ENCODE measurements around the gene TFPI. TPM values are rescaled to one million over a fixed set of nuclear protein-coding genes. Genes with fewer than 3 reads are reported as not detected.
"Not testable (repeated sequence)": the region's sequence is repeated elsewhere in the genome, so short reads cannot be mapped to it uniquely, and the experiment has no call there.

The TFPI gene
- total RNA-seq, 1 experiment from 2014 or later, result 29.1 TPM

DNA sequence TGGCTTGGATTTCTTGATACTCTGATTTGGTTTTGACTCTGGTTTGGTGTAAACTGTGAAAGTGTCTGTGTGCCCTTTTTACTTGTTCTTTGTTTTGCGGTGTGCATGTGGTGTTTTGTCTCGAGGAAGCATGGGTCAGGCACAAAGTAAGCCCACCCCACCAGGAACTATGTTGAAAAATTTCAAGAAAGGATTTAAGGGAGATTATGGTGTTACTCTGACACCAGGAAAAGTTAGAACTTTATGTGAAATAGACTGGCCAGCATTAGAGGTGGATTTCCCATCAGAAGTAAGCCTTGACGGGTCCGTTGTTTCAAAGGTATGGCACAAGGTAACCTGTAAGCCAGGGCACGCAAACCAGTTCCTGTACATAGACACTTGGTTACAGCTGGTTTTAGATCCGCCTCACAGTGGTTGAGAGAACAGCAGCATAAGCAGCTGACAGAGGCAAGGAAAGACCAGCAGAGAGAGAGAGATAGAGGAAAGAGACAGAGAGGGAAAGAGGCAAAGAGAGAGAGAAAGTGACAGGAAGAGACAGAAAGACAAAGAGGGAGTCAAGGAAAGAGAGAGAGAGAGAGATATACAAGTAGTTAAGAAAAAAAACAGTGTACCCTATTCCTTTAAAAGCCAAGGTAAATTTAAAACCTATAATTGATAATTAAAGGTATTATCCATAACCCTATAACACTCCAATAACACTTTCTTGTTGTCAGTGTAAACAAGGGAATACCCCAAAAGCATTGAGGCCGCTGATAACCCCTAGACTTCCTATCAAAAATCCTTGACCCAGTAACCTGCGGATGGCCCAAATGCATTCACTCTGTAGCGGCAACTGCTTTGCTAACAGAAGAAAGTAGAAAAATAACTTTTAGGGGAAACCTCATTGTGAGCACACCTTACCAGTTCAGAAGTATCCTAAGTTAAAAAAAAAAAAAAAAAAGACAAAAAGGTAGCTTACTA, 42.6 kb downstream of the TFPI start:
- CTCF ChIA-PET, result no interaction called here
- intact Hi-C loops (cut with micrococcal nuclease), result no loop called here
- RAD21 ChIA-PET (ENCODE audit: low non-redundant PET in 1 of 2, low total read pairs in 2 of 2, uncharacterized antibody in 2 of 2, unreplicated experiment in 2 of 2), result no interaction called here
- Histone ChIP-seq H3K27me3 (ENCODE audit: insufficient read depth, low read length) (no peaks in the 10 kb centered on the region), H3K9ac (ENCODE audit: low read length) (no peak overlapping the region), H3K4me1 (ENCODE audit: control insufficient read depth in 1 of 2, insufficient read depth in 2 of 2, low read length in 2 of 2) (no peaks in the 10 kb centered on the region), H3K9me2 (ENCODE audit: insufficient read depth) (no peaks in the 10 kb centered on the region), H3K4me3 (replicated peaks in 1 of 2; ENCODE audit: low read depth in 1 of 2, low read length in 2 of 2) (no peak overlapping the region), H3K27ac (ENCODE audit: low read depth, low read length) (no peak overlapping the region), H3K79me2 (ENCODE audit: insufficient read depth, low read length) (no peaks in the 10 kb centered on the region), H3K9me3 (ENCODE audit: control insufficient read depth in 1 of 2, insufficient read depth in 1 of 2, low read depth in 1 of 2, low read length in 2 of 2) (no peaks in the 10 kb centered on the region), H3K36me3 (ENCODE audit: control insufficient read depth in 1 of 2, insufficient read depth in 2 of 2, low read length in 2 of 2) (no peaks in the 10 kb centered on the region), H4K20me1 (ENCODE audit: insufficient read depth) (no peaks in the 10 kb centered on the region), H2AFZ (ENCODE audit: low read depth, low read length, poor library complexity, severe bottlenecking) (no peak overlapping the region), H3K4me2 (ENCODE audit: low read length) (no peak overlapping the region)
- POLR2A ChIA-PET, result no interaction called here
- TF ChIP-seq REST (IDR thresholded peaks at IDR 0.05; ENCODE audit: low read depth), result no peak
- no peak for ATAC-seq
- DNase-seq (ENCODE audit: low read depth, low spot score), result no peak
- no TSS peak for BruUV-seq (replicated peaks)

GRCh38 chr2:187510419-187511355, 43.5 kb downstream of the TFPI start:
- DNase-seq (ENCODE audit: low read depth, low spot score); H4K20me1 ChIP-seq (ENCODE audit: insufficient read depth); CTCF ChIA-PET; intact Hi-C loops (cut with micrococcal nuclease); RAD21 ChIA-PET (ENCODE audit: low non-redundant PET in 1 of 2, low total read pairs in 2 of 2, uncharacterized antibody in 2 of 2, unreplicated experiment in 2 of 2); BruUV-seq (replicated peaks); H3K27ac ChIP-seq (ENCODE audit: low read depth, low read length); H3K36me3 ChIP-seq (ENCODE audit: control insufficient read depth in 1 of 2, insufficient read depth in 2 of 2, low read length in 2 of 2); H3K9me3 ChIP-seq (ENCODE audit: control insufficient read depth in 1 of 2, insufficient read depth in 1 of 2, low read depth in 1 of 2, low read length in 2 of 2); H3K79me2 ChIP-seq (ENCODE audit: insufficient read depth, low read length); H3K4me3 ChIP-seq (replicated peaks in 1 of 2; ENCODE audit: low read depth in 1 of 2, low read length in 2 of 2); H2AFZ ChIP-seq (ENCODE audit: low read depth, low read length, poor library complexity, severe bottlenecking); ATAC-seq; H3K4me1 ChIP-seq (ENCODE audit: control insufficient read depth in 1 of 2, insufficient read depth in 2 of 2, low read length in 2 of 2); H3K27me3 ChIP-seq (ENCODE audit: insufficient read depth, low read length); POLR2A ChIA-PET; H3K9me2 ChIP-seq (ENCODE audit: insufficient read depth); H3K9ac ChIP-seq (ENCODE audit: low read length); H3K4me2 ChIP-seq (ENCODE audit: low read length): not testable (repeated sequence)

Data from HCT116 (cell line).